HepG2 (cell line): ENCODE data around the gene PLVAP. TPM values are rescaled to one million over a fixed set of nuclear protein-coding genes. Genes with fewer than 3 reads are reported as not detected.

Source experiments
- ATF7-NPFF ChIP-seq: sonication (generic); formaldehyde crosslinking; IDR thresholded peaks from 2 replicates; pipeline ENCODE4 v1.8.1; 2023; ENCODE audit warnings: mild to moderate bottlenecking, low read depth, missing genetic modification reagents, moderate library complexity
- BCL6 ChIP-seq: IDR thresholded peaks from 2 replicates; pipeline ENCODE4 v1.6.1; 2016; ENCODE audit warnings: missing genetic modification reagents, missing compliant biosample characterization
- CEBPB ChIP-seq: IDR thresholded peaks from 2 replicates; pipeline ENCODE4 v1.6.1; 2011; ENCODE audit warnings: low read depth, low read length, improper control_type of control experiment, borderline replicate concordance
- HMGA1 ChIP-seq: sonication (generic); formaldehyde crosslinking; conservative IDR thresholded peaks from 2 replicates; pipeline ENCODE4 v1.4.0; 2020; ENCODE audit warnings: missing genetic modification reagents
- ISL2 ChIP-seq: sonication (generic); formaldehyde crosslinking; IDR thresholded peaks from 2 replicates; pipeline ENCODE4 v1.5.0; 2020; ENCODE audit warnings: missing genetic modification reagents
- MEIS2 ChIP-seq: sonication (generic); formaldehyde crosslinking; IDR thresholded peaks from 2 replicates; pipeline ENCODE4 v1.9.0; 2021; ENCODE audit warnings: mild to moderate bottlenecking, missing genetic modification reagents
- MLXIP ChIP-seq: sonication (generic); formaldehyde crosslinking; IDR thresholded peaks from 2 replicates; pipeline ENCODE4 v1.9.0; 2021; ENCODE audit warnings: missing genetic modification reagents, borderline replicate concordance
- MTF2 ChIP-seq: sonication (generic); formaldehyde crosslinking; IDR thresholded peaks from 2 replicates; pipeline ENCODE4 v1.5.0; 2020; ENCODE audit warnings: missing genetic modification reagents, borderline replicate concordance
- NR2F6 ChIP-seq, 2 experiments: IDR thresholded peaks; 2 replicates each; pipeline ENCODE4 v1.6.1; 2016; ENCODE audit warnings: antibody characterized with exemption in 1 of 2, mild to moderate bottlenecking in 1 of 2
- THAP7 ChIP-seq: sonication (generic); formaldehyde crosslinking; IDR thresholded peaks from 2 replicates; pipeline ENCODE4 v1.8.1; 2023; ENCODE audit warnings: mild to moderate bottlenecking, missing genetic modification reagents
- U2AF1 ChIP-seq: fragments of 200-400 bp; formaldehyde crosslinking; optimal IDR thresholded peaks from 2 replicates; pipeline ENCODE3; 2017; ENCODE audit warnings: mild to moderate bottlenecking, low read depth, low read length
- ZFP1 ChIP-seq: IDR thresholded peaks from 2 replicates; pipeline ENCODE4 v1.6.1; 2016
- ZNF17 ChIP-seq: sonication (generic); formaldehyde crosslinking; IDR thresholded peaks from 2 replicates; pipeline ENCODE4 v1.5.0; 2020; ENCODE audit warnings: mild to moderate bottlenecking, missing genetic modification reagents
- ZNF24 ChIP-seq: fragments of 450-650 bp; IDR thresholded peaks from 2 replicates; pipeline ENCODE4 v1.6.1; 2017; ENCODE audit warnings: antibody characterized with exemption, mild to moderate bottlenecking
- ZNF275 ChIP-seq: sonication (generic); formaldehyde crosslinking; IDR thresholded peaks from 2 replicates; pipeline ENCODE4 v1.8.0; 2022; ENCODE audit warnings: missing genetic modification reagents, mild to moderate bottlenecking, inconsistent platforms, borderline replicate concordance
- ZNF569 ChIP-seq: sonication (generic); formaldehyde crosslinking; IDR thresholded peaks from 2 replicates; pipeline ENCODE4 v1.5.0; 2020; ENCODE audit warnings: mild to moderate bottlenecking, missing genetic modification reagents, moderate library complexity, borderline replicate concordance
- ZNF577 ChIP-seq: sonication (generic); formaldehyde crosslinking; IDR thresholded peaks from 2 replicates; pipeline ENCODE4 v1.4.0; 2020; ENCODE audit warnings: mild to moderate bottlenecking, low read depth, missing genetic modification reagents, borderline replicate concordance
- ZNF691 ChIP-seq: sonication (generic); formaldehyde crosslinking; IDR thresholded peaks from 2 replicates; pipeline ENCODE4 v1.4.0; 2020; ENCODE audit warnings: missing genetic modification reagents, low read depth, mild to moderate bottlenecking, borderline replicate concordance
- polyA plus RNA-seq, 8 experiments: library from polyadenylated mRNA; depleted of rRNA in 3 of 8; stranded (reverse) in 7 of 8; unstranded in 1 of 8; fragments of >200 nt; fragmentation: Illumina TruSeq in 4 of 8; extraction: Trizol in 4 of 8; gene quantifications; 2 replicates each; pipeline versions ENCODE4 v1.2.1 to v1.2.3, GENCODE V29; 2011 to 2016; ENCODE audit warnings: low read depth in 4 of 8, missing spikeins in 1 of 8, mixed read lengths in 1 of 8; ENCODE audit not compliant: insufficient read depth in 1 of 8
- total RNA-seq, 5 experiments: library from RNA; depleted of rRNA; stranded (reverse); fragments of >200 nt; fragmentation: Illumina TruSeq; extraction: Trizol; gene quantifications; 2 replicates each; pipeline ENCODE4 v1.2.3, GENCODE V29; 2016; ENCODE audit warnings: low read depth in 1 of 5
- TF ChIP-seq, protein P1 (sequence below): sonication (generic); formaldehyde crosslinking; IDR thresholded peaks from 2 replicates; pipeline ENCODE4 v1.8.0; 2022; ENCODE audit warnings: mild to moderate bottlenecking, missing genetic modification reagents, moderate library complexity
- TF ChIP-seq, protein P2 (sequence below): sonication (generic); formaldehyde crosslinking; IDR thresholded peaks from 2 replicates; pipeline ENCODE4 v1.4.0; 2020; ENCODE audit warnings: missing genetic modification reagents, mild to moderate bottlenecking, borderline replicate concordance

PLVAP gene
- total and polyA plus RNA-seq, 2 of the 13 experiments (the other 11 are each of a cell fraction or from before 2014, with no cell fraction given) = 0.26 TPM; not detected in 1

GRCh38 chr19:17309198-17309964 is 67.8 kb downstream of the PLVAP start, which contains the start of gene DDA1 (continued):
- TF ChIP-seq MLXIP (CRISPR knock-in tag) (no peak), NR2F6 (IDR thresholded peaks at IDR 0.05) (peak; percentile 93), NR2F6 (CRISPR knock-in tag; IDR thresholded peaks at IDR 0.05) (peak; percentile 73), U2AF1 (no peak), MTF2 (CRISPR knock-in tag) (no peak), MEIS2 (CRISPR knock-in tag) (peak; percentile 20; the same call in 1 of the 2 replicates), ZNF569 (CRISPR knock-in tag) (no peak), BCL6 (CRISPR knock-in tag) (no peak), ZNF275 (no peak), ZNF17 (CRISPR knock-in tag) (no peak), ZFP1 (CRISPR knock-in tag) (no peak), ZNF577 (CRISPR knock-in tag) (no peak), HMGA1 (CRISPR knock-in tag) (no peak), ATF7-NPFF (no peak), CEBPB (no peak), ZNF24 (no peak), THAP7 (peak; percentile 67; the same call in 1 of the 2 replicates), ISL2 (no peak), ZNF691 (CRISPR knock-in tag) (no peak)
- TF ChIP-seq, protein P1, sequence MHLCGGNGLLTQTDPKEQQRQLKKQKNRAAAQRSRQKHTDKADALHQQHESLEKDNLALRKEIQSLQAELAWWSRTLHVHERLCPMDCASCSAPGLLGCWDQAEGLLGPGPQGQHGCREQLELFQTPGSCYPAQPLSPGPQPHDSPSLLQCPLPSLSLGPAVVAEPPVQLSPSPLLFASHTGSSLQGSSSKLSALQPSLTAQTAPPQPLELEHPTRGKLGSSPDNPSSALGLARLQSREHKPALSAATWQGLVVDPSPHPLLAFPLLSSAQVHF (CRISPR knock-in tag) = no peak
- TF ChIP-seq, protein P2, sequence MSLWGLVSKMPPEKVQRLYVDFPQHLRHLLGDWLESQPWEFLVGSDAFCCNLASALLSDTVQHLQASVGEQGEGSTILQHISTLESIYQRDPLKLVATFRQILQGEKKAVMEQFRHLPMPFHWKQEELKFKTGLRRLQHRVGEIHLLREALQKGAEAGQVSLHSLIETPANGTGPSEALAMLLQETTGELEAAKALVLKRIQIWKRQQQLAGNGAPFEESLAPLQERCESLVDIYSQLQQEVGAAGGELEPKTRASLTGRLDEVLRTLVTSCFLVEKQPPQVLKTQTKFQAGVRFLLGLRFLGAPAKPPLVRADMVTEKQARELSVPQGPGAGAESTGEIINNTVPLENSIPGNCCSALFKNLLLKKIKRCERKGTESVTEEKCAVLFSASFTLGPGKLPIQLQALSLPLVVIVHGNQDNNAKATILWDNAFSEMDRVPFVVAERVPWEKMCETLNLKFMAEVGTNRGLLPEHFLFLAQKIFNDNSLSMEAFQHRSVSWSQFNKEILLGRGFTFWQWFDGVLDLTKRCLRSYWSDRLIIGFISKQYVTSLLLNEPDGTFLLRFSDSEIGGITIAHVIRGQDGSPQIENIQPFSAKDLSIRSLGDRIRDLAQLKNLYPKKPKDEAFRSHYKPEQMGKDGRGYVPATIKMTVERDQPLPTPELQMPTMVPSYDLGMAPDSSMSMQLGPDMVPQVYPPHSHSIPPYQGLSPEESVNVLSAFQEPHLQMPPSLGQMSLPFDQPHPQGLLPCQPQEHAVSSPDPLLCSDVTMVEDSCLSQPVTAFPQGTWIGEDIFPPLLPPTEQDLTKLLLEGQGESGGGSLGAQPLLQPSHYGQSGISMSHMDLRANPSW (CRISPR knock-in tag) = no peak
